BLaER1 treated with 17β-estradiol and CSF1 and Interleukin-3, amounts not matched to agents 10 nM and 100 nM (cell line): ENCODE data around the gene TAF3.
A peak's percentile ranks its signal among the peaks of the same experiment; 100 is the strongest.

Source experiments
- H3K27ac ChIP-seq, 11 experiments: shearing (Covaris generic); formaldehyde crosslinking; 2 replicates each; pipeline ENCODE4 v1.8.1; 2022
- H3K27me3 ChIP-seq, 11 experiments: shearing (Covaris generic); formaldehyde crosslinking; 2 replicates each; pipeline ENCODE4 v1.8.1; 2022
- H3K36me3 ChIP-seq, 11 experiments: shearing (Covaris generic); formaldehyde crosslinking; 2 replicates each; pipeline ENCODE4 v1.8.1; 2022
- H3K4me1 ChIP-seq, 10 experiments: shearing (Covaris generic); formaldehyde crosslinking; 2 replicates each; pipeline ENCODE4 v1.8.1; 2022
- H3K4me2 ChIP-seq, 11 experiments: shearing (Covaris generic); formaldehyde crosslinking; 2 replicates each; pipeline ENCODE4 v1.8.1; 2022
- H3K4me3 ChIP-seq, 10 experiments: shearing (Covaris generic); formaldehyde crosslinking; 2 replicates each; pipeline ENCODE4 v1.8.1; 2022
- H3K9ac ChIP-seq, 11 experiments: shearing (Covaris generic); formaldehyde crosslinking; 2 replicates each; pipeline ENCODE4 v1.8.1; 2022
- H3K9me3 ChIP-seq, 11 experiments: shearing (Covaris generic); formaldehyde crosslinking; replicated peaks in 1 of 11; 2 replicates each; pipeline ENCODE4 v1.8.1; 2022
- H4K20me1 ChIP-seq, 11 experiments: shearing (Covaris generic); formaldehyde crosslinking; 2 replicates each; pipeline ENCODE4 v1.8.1; 2022
- Cebpa-rat ChIP-seq, 11 experiments: shearing (Covaris generic); IDR thresholded peaks; 2 replicates each; pipeline ENCODE4 v1.8.1; 2022

Gene TAF3

GRCh38 chr10:7819121-7819460 lies 786 bp downstream of the TAF3 start:
- peaks cover 0 to 45% (median 16%) of the 10 kb centered on the region in 11 experiments; a peak in 11 of 22 replicates for H4K20me1 ChIP-seq
- H3K27me3 ChIP-seq = no peaks in the 10 kb centered on the region
- peaks cover 15 to 31% (median 19%) of the 10 kb centered on the region in 10 experiments for H3K4me1 ChIP-seq
- H3K4me2 ChIP-seq = peak overlapping the region; percentile 71 to 96 (median 89)
- peaks cover 9 to 39% (median 31%) of the 10 kb centered on the region in 11 experiments; a peak in 20 of 22 replicates for H3K36me3 ChIP-seq
- peak overlapping the region; percentile 96 to 100 (median 100) for H3K4me3 ChIP-seq
- peak overlapping the region; percentile 21 to 86 (median 81); a peak in 21 of 22 replicates for H3K27ac ChIP-seq
- no peak for TF ChIP-seq Cebpa-rat (IDR thresholded peaks at IDR 0.05)
- H3K9ac ChIP-seq = peak overlapping the region; percentile 81 to 92 (median 87)
- no peaks in the 10 kb centered on the region for H3K9me3 ChIP-seq

GRCh38 chr10:7824251-7824650 lies 5.9 kb downstream of the TAF3 start:
- Histone ChIP-seq H4K20me1 (peaks cover 0 to 60% (median 16%) of the 10 kb centered on the region in 11 experiments; a peak in 13 of 22 replicates), H3K27me3 (no peaks in the 10 kb centered on the region), H3K27ac (no peak overlapping the region), H3K9me3 (no peaks in the 10 kb centered on the region), H3K4me1 (peaks cover 8 to 15% (median 11%) of the 10 kb centered on the region in 10 experiments), H3K9ac (no peak overlapping the region), H3K4me2 (no peak overlapping the region), H3K36me3 (peaks cover 51 to 91% (median 78%) of the 10 kb centered on the region in 11 experiments), H3K4me3 (no peak overlapping the region)
- no peak for TF ChIP-seq Cebpa-rat (IDR thresholded peaks at IDR 0.05)

DNA sequence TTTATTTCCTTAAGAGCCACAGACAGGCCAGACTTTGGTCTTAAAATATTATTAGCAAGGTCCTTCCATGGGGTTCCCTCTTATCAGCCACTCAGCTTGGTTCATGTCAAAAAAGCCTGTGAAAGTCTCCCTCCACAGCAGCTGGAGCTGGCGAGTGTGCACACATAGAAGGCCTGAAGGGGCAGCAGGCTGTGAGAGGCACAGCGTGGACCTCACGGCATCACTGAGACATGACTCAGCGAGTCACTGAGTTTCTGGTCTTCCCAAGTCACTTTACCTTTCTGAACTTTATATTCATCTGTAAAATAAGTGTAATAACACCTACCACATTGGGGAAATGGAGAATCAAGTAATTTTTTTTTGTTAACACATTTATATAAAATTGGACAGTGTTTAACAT lies 8.7 kb downstream of the TAF3 start:
- TF ChIP-seq Cebpa-rat (IDR thresholded peaks at IDR 0.05) = no peak
- H3K36me3 ChIP-seq = peaks cover 51 to 91% (median 76%) of the 10 kb centered on the region in 11 experiments
- H3K4me3 ChIP-seq = no peak overlapping the region
- peaks cover 0 to 54% (median 6%) of the 10 kb centered on the region in 11 experiments; a peak in 11 of 22 replicates for H4K20me1 ChIP-seq
- no peak overlapping the region for H3K4me2 ChIP-seq
- H3K9ac ChIP-seq = no peak overlapping the region
- H3K27ac ChIP-seq = no peak overlapping the region; a peak in 1 of 22 replicates
- no peaks in the 10 kb centered on the region for H3K4me1 ChIP-seq
- no peaks in the 10 kb centered on the region for H3K9me3 ChIP-seq
- H3K27me3 ChIP-seq = no peaks in the 10 kb centered on the region

- Histone ChIP-seq H3K4me3 (no peak overlapping the region), H3K27ac (no peak overlapping the region), H3K27me3 (no peaks in the 10 kb centered on the region), H3K9me3 (no peaks in the 10 kb centered on the region), H3K36me3 (peaks cover 45 to 88% (median 68%) of the 10 kb centered on the region in 11 experiments), H3K9ac (no peak overlapping the region), H4K20me1 (peaks cover 0 to 67% (median 12%) of the 10 kb centered on the region in 11 experiments; a peak in 15 of 22 replicates), H3K4me2 (no peak overlapping the region), H3K4me1 (no peaks in the 10 kb centered on the region)
- no peak for TF ChIP-seq Cebpa-rat (IDR thresholded peaks at IDR 0.05)
Observed at GRCh38 chr10:7829289-7829834, 11.1 kb downstream of the TAF3 start.

DNA sequence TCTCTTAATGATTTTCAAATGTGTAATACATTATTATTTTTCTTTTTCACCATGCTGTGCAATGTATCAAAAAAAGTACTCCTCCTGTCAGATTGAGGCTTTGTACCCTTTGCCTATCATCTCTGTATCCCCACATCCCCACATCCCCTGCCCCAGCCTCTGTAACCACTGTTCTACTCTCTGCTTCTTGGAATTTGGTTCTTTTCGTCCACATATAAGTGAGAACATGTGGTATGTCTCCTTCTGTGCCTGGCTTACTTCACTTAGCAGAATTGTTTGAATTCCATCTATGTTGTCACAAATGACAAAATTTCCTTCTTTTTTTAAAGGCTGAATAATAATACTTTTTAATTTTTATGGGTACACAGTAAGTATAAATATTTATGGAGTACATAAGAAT lies 13.8 kb downstream of the TAF3 start:
- no peak overlapping the region for H3K9ac ChIP-seq
- H4K20me1 ChIP-seq = peaks cover 0 to 76% (median 9%) of the 10 kb centered on the region in 11 experiments; a peak in 15 of 22 replicates
- H3K27ac ChIP-seq = no peak overlapping the region
- H3K4me1 ChIP-seq = no peaks in the 10 kb centered on the region
- H3K4me2 ChIP-seq = no peak overlapping the region
- TF ChIP-seq Cebpa-rat (IDR thresholded peaks at IDR 0.05) = no peak
- peaks cover 31 to 84% (median 64%) of the 10 kb centered on the region in 11 experiments for H3K36me3 ChIP-seq
- no peak overlapping the region for H3K4me3 ChIP-seq
- peaks cover 0 to 7% (median 0%) of the 10 kb centered on the region in 11 experiments; a peak in 1 of 22 replicates for H3K9me3 ChIP-seq
- no peaks in the 10 kb centered on the region for H3K27me3 ChIP-seq

DNA sequence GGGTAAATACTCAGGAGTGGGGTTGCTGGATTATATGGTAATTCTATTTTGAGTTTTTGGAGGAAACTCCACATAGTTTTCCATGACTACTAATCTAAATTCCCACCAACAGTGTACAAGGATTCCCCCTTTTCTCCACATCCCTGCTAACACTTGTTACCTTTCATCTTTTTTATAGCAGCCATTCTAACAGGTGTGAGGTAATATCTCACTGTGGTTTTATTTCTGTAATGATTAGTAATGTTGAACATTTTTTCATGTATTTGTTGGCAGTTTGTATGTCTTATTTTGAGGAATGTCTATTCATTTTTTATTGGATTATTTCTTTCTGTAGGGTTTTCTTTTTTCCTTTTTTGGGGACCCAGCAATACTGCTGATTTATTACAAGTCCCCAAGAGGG lies 14.9 kb downstream of the TAF3 start:
- no peak for TF ChIP-seq Cebpa-rat (IDR thresholded peaks at IDR 0.05)
- Histone ChIP-seq H3K9me3 (peaks cover 0 to 7% (median 0%) of the 10 kb centered on the region in 11 experiments; a peak in 1 of 22 replicates), H3K27me3 (no peaks in the 10 kb centered on the region), H3K4me3 (no peak overlapping the region), H3K4me1 (no peaks in the 10 kb centered on the region), H3K9ac (no peak overlapping the region), H3K4me2 (no peak overlapping the region), H4K20me1 (peaks cover 0 to 70% (median 7%) of the 10 kb centered on the region in 11 experiments; a peak in 14 of 22 replicates), H3K27ac (no peak overlapping the region), H3K36me3 (peaks cover 21 to 80% (median 59%) of the 10 kb centered on the region in 11 experiments)

DNA sequence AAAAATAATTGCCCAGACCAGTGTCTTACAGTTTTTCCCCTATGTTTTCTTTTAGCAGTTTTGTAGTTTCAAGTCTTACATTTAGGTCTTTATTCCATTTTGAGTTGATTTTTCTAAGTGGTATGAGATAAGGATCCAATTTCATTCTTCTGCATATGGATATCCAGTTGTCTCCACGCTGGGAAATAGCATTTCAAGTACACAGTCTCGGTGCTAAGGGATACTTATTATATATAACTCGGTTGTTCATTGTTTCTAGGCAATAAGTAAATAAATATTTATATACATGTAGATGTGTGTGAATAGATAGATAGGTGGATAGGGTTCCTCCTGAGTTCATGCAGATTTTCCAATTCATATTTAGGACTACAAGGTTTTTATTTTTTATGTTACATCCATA lies 16.0 kb downstream of the TAF3 start:
- H3K27ac ChIP-seq = no peak overlapping the region
- no peak overlapping the region for H3K4me2 ChIP-seq
- H3K27me3 ChIP-seq = no peaks in the 10 kb centered on the region
- TF ChIP-seq Cebpa-rat (IDR thresholded peaks at IDR 0.05) = no peak
- H4K20me1 ChIP-seq = peaks cover 0 to 73% (median 7%) of the 10 kb centered on the region in 11 experiments; a peak in 14 of 22 replicates
- H3K9ac ChIP-seq = no peak overlapping the region
- peaks cover 20 to 82% (median 57%) of the 10 kb centered on the region in 11 experiments for H3K36me3 ChIP-seq
- H3K4me3 ChIP-seq = no peak overlapping the region
- peaks cover 0 to 7% (median 0%) of the 10 kb centered on the region in 11 experiments; a peak in 1 of 22 replicates for H3K9me3 ChIP-seq
- no peaks in the 10 kb centered on the region for H3K4me1 ChIP-seq

- peaks cover 0 to 7% (median 0%) of the 10 kb centered on the region in 11 experiments; a peak in 1 of 22 replicates for H3K9me3 ChIP-seq
- no peaks in the 10 kb centered on the region for H3K27me3 ChIP-seq
- no peak overlapping the region for H3K4me2 ChIP-seq
- no peak overlapping the region for H3K27ac ChIP-seq
- peaks cover 0 to 61% (median 6%) of the 10 kb centered on the region in 11 experiments; a peak in 13 of 22 replicates for H4K20me1 ChIP-seq
- peaks cover 20 to 88% (median 55%) of the 10 kb centered on the region in 11 experiments for H3K36me3 ChIP-seq
- H3K4me3 ChIP-seq = no peak overlapping the region
- no peak for TF ChIP-seq Cebpa-rat (IDR thresholded peaks at IDR 0.05)
- no peak overlapping the region for H3K9ac ChIP-seq
- no peaks in the 10 kb centered on the region for H3K4me1 ChIP-seq
Observed at GRCh38 chr10:7836571-7836970, 18.3 kb downstream of the TAF3 start.

DNA sequence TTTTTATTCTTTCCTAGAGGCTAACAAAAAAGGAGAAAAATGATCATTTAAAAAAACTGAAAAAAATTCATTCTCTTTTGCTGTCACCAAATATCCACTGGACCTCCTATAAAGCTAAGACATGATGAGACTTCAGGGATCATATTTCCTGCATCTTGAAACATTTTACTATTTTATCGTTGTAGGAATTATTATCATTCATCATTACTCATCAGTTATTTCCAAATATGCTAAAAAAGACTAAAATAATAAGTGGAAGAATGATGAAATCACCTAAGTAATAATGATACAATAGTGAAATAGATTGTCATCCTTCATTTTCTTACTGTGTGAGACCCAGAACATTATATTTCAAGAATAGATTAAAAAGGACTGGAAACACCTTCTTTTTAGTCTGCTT lies 28.3 kb downstream of the TAF3 start:
- TF ChIP-seq Cebpa-rat (IDR thresholded peaks at IDR 0.05) = no peak
- Histone ChIP-seq H3K27me3 (no peaks in the 10 kb centered on the region), H3K9ac (no peak overlapping the region), H3K27ac (no peak overlapping the region), H3K9me3 (no peaks in the 10 kb centered on the region), H3K36me3 (peaks cover 0 to 37% (median 20%) of the 10 kb centered on the region in 11 experiments; a peak in 18 of 22 replicates), H4K20me1 (peaks cover 0 to 48% (median 0%) of the 10 kb centered on the region in 11 experiments; a peak in 10 of 22 replicates), H3K4me3 (no peak overlapping the region), H3K4me2 (no peak overlapping the region), H3K4me1 (peaks cover 0 to 9% (median 0%) of the 10 kb centered on the region in 10 experiments; a peak in 2 of 20 replicates)
